ENCODE results near the gene BOC. TPM values are rescaled to one million over a fixed set of nuclear protein-coding genes. Genes with fewer than 3 reads are reported as not detected.

The BOC gene
- total RNA-seq, 6 experiments from 2014 or later, result 7.0 to 15.1 (median 13.2) TPM

GRCh38 chr3:113304856-113305540 is 93.6 kb downstream of the BOC start:
- no peak overlapping the region for H3K27ac Mint-ChIP-seq
- H3K27me3 Mint-ChIP-seq (ENCODE audit: insufficient read depth), result no peaks in the 10 kb centered on the region
- H3K36me3 Mint-ChIP-seq (ENCODE audit: low read depth), result no peaks in the 10 kb centered on the region
- no peak for DNase-seq
- H3K9me3 Mint-ChIP-seq, result no peaks in the 10 kb centered on the region
- H3K4me1 Mint-ChIP-seq (ENCODE audit: low read depth), result peaks cover 9% of the 10 kb centered on the region
- no peak for TF ChIP-seq CTCF (IDR thresholded peaks at IDR 0.05)
- no peak overlapping the region for H3K4me3 Mint-ChIP-seq

GRCh38 chr3:113310960-113311359 is 99.6 kb downstream of the BOC start:
- no peaks in the 10 kb centered on the region for H3K27me3 Mint-ChIP-seq (ENCODE audit: insufficient read depth)
- TF ChIP-seq CTCF (IDR thresholded peaks at IDR 0.05), result no peak
- H3K36me3 Mint-ChIP-seq (ENCODE audit: low read depth), result peaks cover 33% of the 10 kb centered on the region
- no peak overlapping the region for H3K27ac Mint-ChIP-seq
- no peaks in the 10 kb centered on the region for H3K4me1 Mint-ChIP-seq (ENCODE audit: low read depth)
- peaks cover 24% of the 10 kb centered on the region for H3K9me3 Mint-ChIP-seq
- H3K4me3 Mint-ChIP-seq, result no peak overlapping the region
- DNase-seq, result no peak

- Mint-ChIP-seq H3K27ac (no peak overlapping the region), H3K4me3 (no peak overlapping the region), H3K4me1 (ENCODE audit: low read depth) (no peaks in the 10 kb centered on the region), H3K27me3 (ENCODE audit: insufficient read depth) (no peaks in the 10 kb centered on the region), H3K36me3 (ENCODE audit: low read depth) (peaks cover 38% of the 10 kb centered on the region), H3K9me3 (peaks cover 28% of the 10 kb centered on the region)
- no peak for TF ChIP-seq CTCF (IDR thresholded peaks at IDR 0.05)
- no peak for DNase-seq
Observed at GRCh38 chr3:113312416-113312815, 101.1 kb downstream of the BOC start.

GRCh38 chr3:113314923-113315322 is 103.6 kb downstream of the BOC start:
- no peak for DNase-seq
- no peak for TF ChIP-seq CTCF (IDR thresholded peaks at IDR 0.05)
- H3K9me3 Mint-ChIP-seq, result peaks cover 28% of the 10 kb centered on the region
- H3K27ac Mint-ChIP-seq, result no peak overlapping the region
- no peaks in the 10 kb centered on the region for H3K4me1 Mint-ChIP-seq (ENCODE audit: low read depth)
- H3K4me3 Mint-ChIP-seq, result no peak overlapping the region
- no peaks in the 10 kb centered on the region for H3K27me3 Mint-ChIP-seq (ENCODE audit: insufficient read depth)
- H3K36me3 Mint-ChIP-seq (ENCODE audit: low read depth), result peaks cover 38% of the 10 kb centered on the region

GRCh38 chr3:113329757-113330156 is 118.4 kb downstream of the BOC start:
- Mint-ChIP-seq H3K4me1 (ENCODE audit: low read depth) (no peaks in the 10 kb centered on the region), H3K36me3 (ENCODE audit: low read depth) (no peaks in the 10 kb centered on the region), H3K27ac (no peak overlapping the region), H3K4me3 (no peak overlapping the region), H3K9me3 (no peaks in the 10 kb centered on the region), H3K27me3 (ENCODE audit: insufficient read depth) (no peaks in the 10 kb centered on the region; the same call in 1 of the 2 replicates)
- TF ChIP-seq CTCF (IDR thresholded peaks at IDR 0.05), result no peak
- no peak for DNase-seq
